PC-3 (cell line): ENCODE data around the gene NLRP1. TPM values are rescaled to one million over a fixed set of nuclear protein-coding genes. Genes with fewer than 3 reads are reported as not detected.

ENCODE experiments used
- ATAC-seq: fragments of 200-7000 bp; cut with Tn5 transposase; 2 replicates; pipeline ENCODE4 v1.9.1; 2020; ENCODE audit warnings: mild to moderate bottlenecking, moderate library complexity
- BruUV-seq: library from RNA; stranded (reverse); fragments of 400-500 nt; replicated peaks from 2 replicates; lab custom pipeline; 2021; lab: Mats Ljungman, UMichigan
- CTCF ChIA-PET: fragments of 300-600 bp; sonication (Branson Sonifier 250); formaldehyde crosslinking; loops from one replicate; lab custom pipeline; 2022; ENCODE audit warnings: antibody characterized with exemption; lab: Charles Lee
- POLR2A ChIA-PET: fragments of 300-600 bp; sonication (Branson Sonifier 250); formaldehyde crosslinking; loops from one replicate; lab custom pipeline; 2022; ENCODE audit warnings: antibody characterized with exemption; ENCODE audit not compliant: unreplicated experiment; lab: Charles Lee
- DNase-seq: peaks from one replicate; pipeline ENCODE4 v3.0.0-alpha.2; 2015
- H2AFZ ChIP-seq: fragments of 300-600 bp; sonication (generic); 2 replicates; pipeline ENCODE4 v1.6.0; 2016; ENCODE audit warnings: antibody characterized with exemption, low read length
- H3F3A ChIP-seq: fragments of 300-600 bp; sonication (generic); one replicate; pipeline ENCODE4 v1.6.0; 2017; ENCODE audit warnings: antibody characterized with exemption, low read length, control low read depth, mild to moderate bottlenecking; ENCODE audit not compliant: unreplicated experiment
- H3K27ac ChIP-seq: fragments of 300-600 bp; sonication (generic); 2 replicates; pipeline ENCODE4 v1.5.1; 2016; ENCODE audit warnings: mild to moderate bottlenecking, low read length
- H3K27me3 ChIP-seq: fragments of 300-600 bp; sonication (generic); 2 replicates; pipeline ENCODE4 v1.6.1; 2016; ENCODE audit warnings: low read length, mixed read lengths
- H3K36me3 ChIP-seq: fragments of 300-600 bp; sonication (generic); 2 replicates; pipeline ENCODE4 v1.6.1; 2016; ENCODE audit warnings: low read depth, mixed run types, low read length, mixed read lengths
- H3K4me1 ChIP-seq: fragments of 300-600 bp; sonication (generic); 2 replicates; pipeline ENCODE4 v1.5.1; 2016; ENCODE audit warnings: low read length; ENCODE audit not compliant: insufficient read depth
- H3K4me2 ChIP-seq: fragments of 300-600 bp; sonication (generic); 2 replicates; pipeline ENCODE4 v1.6.0; 2016; ENCODE audit warnings: low read length
- H3K4me3 ChIP-seq: fragments of 300-600 bp; sonication (generic); 2 replicates; pipeline ENCODE4 v1.5.1; 2016; ENCODE audit warnings: mild to moderate bottlenecking, low read length, mixed read lengths
- H3K79me2 ChIP-seq: fragments of 300-600 bp; sonication (generic); 2 replicates; pipeline ENCODE4 v1.6.1; 2017; ENCODE audit warnings: low read length, mixed read lengths
- H3K9ac ChIP-seq: fragments of 300-600 bp; sonication (generic); 2 replicates; pipeline ENCODE4 v1.6.0; 2016; ENCODE audit warnings: mild to moderate bottlenecking, low read length
- H3K9me2 ChIP-seq: fragments of 300-600 bp; sonication (generic); replicated peaks from 2 replicates; pipeline ENCODE4 v1.6.1; 2016; ENCODE audit warnings: mixed run types, low read length, mixed read lengths
- H3K9me3 ChIP-seq: fragments of 300-600 bp; sonication (generic); 2 replicates; pipeline ENCODE4 v1.6.1; 2016; ENCODE audit warnings: low read length, mixed read lengths
- H4K20me1 ChIP-seq: fragments of 300-600 bp; sonication (generic); 2 replicates; pipeline ENCODE4 v1.6.1; 2016; ENCODE audit warnings: low read length, mixed read lengths
- CTCF ChIP-seq: fragments of 300-600 bp; sonication (generic); conservative IDR thresholded peaks from 2 replicates; pipeline ENCODE4 v1.5.1; 2017; ENCODE audit warnings: antibody characterized with exemption, low read depth, mild to moderate bottlenecking, low read length
- EZH2 ChIP-seq: fragments of 300-600 bp; sonication (generic); IDR thresholded peaks from one replicate; pipeline ENCODE4 v1.6.1; 2017; ENCODE audit warnings: antibody characterized with exemption, mild to moderate bottlenecking, low read length; ENCODE audit not compliant: unreplicated experiment
- EZH2phosphoT487 ChIP-seq: fragments of 300-600 bp; sonication (generic); IDR thresholded peaks from 2 replicates; pipeline ENCODE4 v1.6.1; 2018; ENCODE audit warnings: mild to moderate bottlenecking, antibody characterized with exemption, low read length, borderline replicate concordance
- intact Hi-C: fragments of 100-400 bp; cut with micrococcal nuclease; formaldehyde crosslinking; loops from 2 replicates; pipeline ENCODE4 v1.9.0; 2023
- total RNA-seq: library from RNA; depleted of rRNA; stranded (reverse); fragments of >200 nt; gene quantifications from 2 replicates; pipeline ENCODE4 v1.2.3, GENCODE V29; 2014

The NLRP1 gene
- total RNA-seq, 1 experiment from 2014 or later = 1.8 TPM

- no peaks in the 10 kb centered on the region for H3K9me2 ChIP-seq
- H3K27ac ChIP-seq = no peak overlapping the region
- no peaks in the 10 kb centered on the region for H3K4me1 ChIP-seq
- no peak overlapping the region for H3K4me2 ChIP-seq
- no peaks in the 10 kb centered on the region for H3K36me3 ChIP-seq
- no peak for TF ChIP-seq EZH2
- TF ChIP-seq EZH2phosphoT487 = no peak
- TF ChIP-seq CTCF = no peak
- no peak overlapping the region for H3K9ac ChIP-seq
- H2AFZ ChIP-seq = no peak overlapping the region
- no TSS peak for BruUV-seq
- H3K4me3 ChIP-seq = no peak overlapping the region
- ChIA-PET CTCF (no interaction called here), POLR2A (no interaction called here)
- H3K79me2 ChIP-seq = no peaks in the 10 kb centered on the region
- no peaks in the 10 kb centered on the region for H4K20me1 ChIP-seq
- no peak for ATAC-seq
- H3K27me3 ChIP-seq = no peaks in the 10 kb centered on the region
- H3K9me3 ChIP-seq = no peaks in the 10 kb centered on the region
- intact Hi-C loops = no loop called here
- DNase-seq = no peak
- no peaks in the 10 kb centered on the region for H3F3A ChIP-seq
Measured at GRCh38 chr17:5610956-5611355, 26.6 kb upstream of the NLRP1 start.

- Histone ChIP-seq H3K27me3 (no peaks in the 10 kb centered on the region), H3K79me2 (no peaks in the 10 kb centered on the region), H4K20me1 (no peaks in the 10 kb centered on the region), H3K4me1 (no peaks in the 10 kb centered on the region), H3K9me2 (no peaks in the 10 kb centered on the region), H3K9ac (no peak overlapping the region), H3K4me3 (no peak overlapping the region), H3K27ac (no peak overlapping the region), H2AFZ (no peak overlapping the region), H3F3A (no peaks in the 10 kb centered on the region), H3K36me3 (no peaks in the 10 kb centered on the region), H3K9me3 (no peaks in the 10 kb centered on the region), H3K4me2 (no peak overlapping the region)
- BruUV-seq = no TSS peak
- POLR2A ChIA-PET = no interaction called here
- CTCF ChIA-PET = no interaction called here
- ATAC-seq = no peak
- no peak for DNase-seq
- no peak for TF ChIP-seq EZH2
- no peak for TF ChIP-seq EZH2phosphoT487
- no peak for TF ChIP-seq CTCF
- intact Hi-C loops = no loop called here
Measured at GRCh38 chr17:5608399-5609112, 24.2 kb upstream of the NLRP1 start.

DNA sequence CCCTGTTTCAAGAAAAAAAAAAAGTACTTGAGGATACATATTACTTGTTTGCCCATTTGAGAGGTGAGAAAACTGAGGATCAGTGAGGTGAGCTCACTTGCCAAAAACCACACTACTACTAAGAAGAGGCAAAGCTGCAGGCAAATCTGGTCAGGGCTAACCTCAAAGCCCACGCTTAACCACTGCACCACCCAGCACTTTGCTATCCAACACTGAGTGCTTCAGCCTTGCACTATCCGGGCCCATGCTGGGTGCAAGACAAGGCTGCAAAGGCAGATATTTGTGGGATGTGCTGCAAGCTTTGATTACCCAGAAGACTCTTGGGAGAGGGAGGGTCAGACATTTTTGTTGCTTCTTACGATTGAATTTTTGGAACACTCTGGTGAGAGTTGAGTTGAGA, 23.6 kb upstream of the NLRP1 start:
- ChIA-PET CTCF (no interaction called here), POLR2A (no interaction called here)
- ATAC-seq (no peak), DNase-seq (no peak)
- H3K4me2 ChIP-seq = no peak overlapping the region
- no peaks in the 10 kb centered on the region for H3K79me2 ChIP-seq
- TF ChIP-seq EZH2 (no peak), CTCF (no peak), EZH2phosphoT487 (no peak)
- no peak overlapping the region for H3K4me3 ChIP-seq
- no peaks in the 10 kb centered on the region for H4K20me1 ChIP-seq
- H3K4me1 ChIP-seq = no peaks in the 10 kb centered on the region
- intact Hi-C loops = no loop called here
- no peaks in the 10 kb centered on the region for H3K9me3 ChIP-seq
- H3K9me2 ChIP-seq = no peaks in the 10 kb centered on the region
- no TSS peak for BruUV-seq
- no peak overlapping the region for H3K27ac ChIP-seq
- no peaks in the 10 kb centered on the region for H3F3A ChIP-seq
- no peak overlapping the region for H3K9ac ChIP-seq
- H2AFZ ChIP-seq = no peak overlapping the region
- H3K27me3 ChIP-seq = no peaks in the 10 kb centered on the region
- no peaks in the 10 kb centered on the region for H3K36me3 ChIP-seq
